Measurements from ENCODE around the gene SS18.

DNA sequence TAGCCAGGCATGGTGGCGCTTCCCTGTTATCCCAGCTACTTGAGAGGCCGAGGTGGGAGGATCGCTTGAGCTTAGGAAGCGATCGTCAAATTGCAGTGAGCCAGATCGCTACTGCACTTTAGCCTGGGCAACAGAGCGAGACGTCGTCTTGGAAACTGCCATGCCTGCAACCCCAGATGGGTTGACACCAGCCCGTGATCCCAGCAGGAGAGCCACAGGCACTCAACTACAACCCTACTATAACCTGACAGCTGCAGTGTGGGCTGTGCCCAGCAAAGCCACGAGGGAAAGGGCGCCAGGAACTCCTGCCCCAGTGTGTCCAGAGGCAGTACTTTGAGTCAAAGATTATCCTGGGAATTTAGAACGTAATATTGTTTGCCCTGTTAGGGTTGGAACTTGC is 85.6 kb downstream of the SS18 start:
- no peak for TF ChIP-seq POLR2A (IDR thresholded peaks at IDR 0.05; ENCODE audit: low read depth, low read length)
- TF ChIP-seq POLR2AphosphoS5 (IDR thresholded peaks at IDR 0.05; ENCODE audit: low read depth, low read length): no peak
- TF ChIP-seq TAF1 (IDR thresholded peaks at IDR 0.05; ENCODE audit: low read depth, low read length): no peak
- no peak for TF ChIP-seq SPI1 (IDR thresholded peaks at IDR 0.05; ENCODE audit: low read depth, low read length)
- no peak for TF ChIP-seq POU2F2 (IDR thresholded peaks at IDR 0.05; ENCODE audit: low read depth, low read length)

Data from GM12891 (cell line).